PFSK-1 (cell line): Measurements from ENCODE around the gene TBCD.

ENCODE experiments used
- POLR2AphosphoS5 ChIP-seq: IDR thresholded peaks from 2 replicates; pipeline ENCODE4 v1.6.1; 2012; ENCODE audit warnings: low read depth, mild to moderate bottlenecking, control low read depth, low read length, moderate library complexity
- SIN3A ChIP-seq: IDR thresholded peaks from 2 replicates; pipeline ENCODE4 v1.6.1; 2012; ENCODE audit warnings: mild to moderate bottlenecking, low read length, moderate library complexity, borderline replicate concordance; ENCODE audit not compliant: insufficient read depth
- TF ChIP-seq, protein P1 (sequence below), 2 experiments: IDR thresholded peaks; 2 replicates each; pipeline versions ENCODE4 v1.6.1 to v1.8.0; 2011 to 2012; ENCODE audit warnings: low read depth in 2 of 2, low read length in 2 of 2, control low read depth in 1 of 2, inconsistent platforms in 1 of 2, mild to moderate bottlenecking in 1 of 2, moderate library complexity in 1 of 2; ENCODE audit not compliant: insufficient read depth in 1 of 2

DNA sequence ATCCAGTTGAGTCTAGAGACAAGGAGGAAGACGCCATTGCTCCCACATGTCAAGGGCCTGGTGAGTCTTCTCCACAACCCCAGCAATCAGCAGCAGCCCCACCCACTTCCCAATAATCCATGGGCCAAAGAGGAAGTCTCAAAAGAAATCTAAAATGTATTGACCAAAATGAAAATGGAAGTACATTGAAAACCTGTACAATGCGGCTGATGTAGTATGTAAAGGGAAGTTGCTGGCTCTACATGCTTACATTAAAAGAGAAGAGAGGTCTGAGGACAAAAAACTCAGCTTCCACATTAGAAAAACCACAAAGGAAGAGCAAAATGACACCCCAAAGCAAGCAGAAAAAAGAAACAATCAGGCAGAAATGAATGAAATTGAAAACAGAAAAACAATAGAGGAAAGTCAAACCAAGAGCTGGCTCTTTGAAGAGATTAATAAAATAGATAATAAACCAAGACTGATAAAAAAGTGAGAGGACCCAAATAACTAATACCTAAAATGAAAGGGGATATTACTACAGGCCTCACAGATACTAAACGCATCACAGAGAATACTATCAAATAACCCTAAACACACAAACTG is 227.0 kb downstream of the TBCD start:
- TF ChIP-seq, protein P1, sequence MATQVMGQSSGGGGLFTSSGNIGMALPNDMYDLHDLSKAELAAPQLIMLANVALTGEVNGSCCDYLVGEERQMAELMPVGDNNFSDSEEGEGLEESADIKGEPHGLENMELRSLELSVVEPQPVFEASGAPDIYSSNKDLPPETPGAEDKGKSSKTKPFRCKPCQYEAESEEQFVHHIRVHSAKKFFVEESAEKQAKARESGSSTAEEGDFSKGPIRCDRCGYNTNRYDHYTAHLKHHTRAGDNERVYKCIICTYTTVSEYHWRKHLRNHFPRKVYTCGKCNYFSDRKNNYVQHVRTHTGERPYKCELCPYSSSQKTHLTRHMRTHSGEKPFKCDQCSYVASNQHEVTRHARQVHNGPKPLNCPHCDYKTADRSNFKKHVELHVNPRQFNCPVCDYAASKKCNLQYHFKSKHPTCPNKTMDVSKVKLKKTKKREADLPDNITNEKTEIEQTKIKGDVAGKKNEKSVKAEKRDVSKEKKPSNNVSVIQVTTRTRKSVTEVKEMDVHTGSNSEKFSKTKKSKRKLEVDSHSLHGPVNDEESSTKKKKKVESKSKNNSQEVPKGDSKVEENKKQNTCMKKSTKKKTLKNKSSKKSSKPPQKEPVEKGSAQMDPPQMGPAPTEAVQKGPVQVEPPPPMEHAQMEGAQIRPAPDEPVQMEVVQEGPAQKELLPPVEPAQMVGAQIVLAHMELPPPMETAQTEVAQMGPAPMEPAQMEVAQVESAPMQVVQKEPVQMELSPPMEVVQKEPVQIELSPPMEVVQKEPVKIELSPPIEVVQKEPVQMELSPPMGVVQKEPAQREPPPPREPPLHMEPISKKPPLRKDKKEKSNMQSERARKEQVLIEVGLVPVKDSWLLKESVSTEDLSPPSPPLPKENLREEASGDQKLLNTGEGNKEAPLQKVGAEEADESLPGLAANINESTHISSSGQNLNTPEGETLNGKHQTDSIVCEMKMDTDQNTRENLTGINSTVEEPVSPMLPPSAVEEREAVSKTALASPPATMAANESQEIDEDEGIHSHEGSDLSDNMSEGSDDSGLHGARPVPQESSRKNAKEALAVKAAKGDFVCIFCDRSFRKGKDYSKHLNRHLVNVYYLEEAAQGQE (IDR thresholded peaks at IDR 0.05; ENCODE audit: insufficient read depth in 1 of 2, low read depth in 2 of 2, low read length in 2 of 2): no peak
- TF ChIP-seq POLR2AphosphoS5 (no peak), SIN3A (no peak)
